ENCODE measurements around the gene CCDC187.
A peak's percentile ranks its signal among the peaks of the same experiment; 100 is the strongest.
"Not testable (repeated sequence)": the region's sequence is repeated elsewhere in the genome, so short reads cannot be mapped to it uniquely, and the experiment has no call there.

CCDC187 gene

DNA sequence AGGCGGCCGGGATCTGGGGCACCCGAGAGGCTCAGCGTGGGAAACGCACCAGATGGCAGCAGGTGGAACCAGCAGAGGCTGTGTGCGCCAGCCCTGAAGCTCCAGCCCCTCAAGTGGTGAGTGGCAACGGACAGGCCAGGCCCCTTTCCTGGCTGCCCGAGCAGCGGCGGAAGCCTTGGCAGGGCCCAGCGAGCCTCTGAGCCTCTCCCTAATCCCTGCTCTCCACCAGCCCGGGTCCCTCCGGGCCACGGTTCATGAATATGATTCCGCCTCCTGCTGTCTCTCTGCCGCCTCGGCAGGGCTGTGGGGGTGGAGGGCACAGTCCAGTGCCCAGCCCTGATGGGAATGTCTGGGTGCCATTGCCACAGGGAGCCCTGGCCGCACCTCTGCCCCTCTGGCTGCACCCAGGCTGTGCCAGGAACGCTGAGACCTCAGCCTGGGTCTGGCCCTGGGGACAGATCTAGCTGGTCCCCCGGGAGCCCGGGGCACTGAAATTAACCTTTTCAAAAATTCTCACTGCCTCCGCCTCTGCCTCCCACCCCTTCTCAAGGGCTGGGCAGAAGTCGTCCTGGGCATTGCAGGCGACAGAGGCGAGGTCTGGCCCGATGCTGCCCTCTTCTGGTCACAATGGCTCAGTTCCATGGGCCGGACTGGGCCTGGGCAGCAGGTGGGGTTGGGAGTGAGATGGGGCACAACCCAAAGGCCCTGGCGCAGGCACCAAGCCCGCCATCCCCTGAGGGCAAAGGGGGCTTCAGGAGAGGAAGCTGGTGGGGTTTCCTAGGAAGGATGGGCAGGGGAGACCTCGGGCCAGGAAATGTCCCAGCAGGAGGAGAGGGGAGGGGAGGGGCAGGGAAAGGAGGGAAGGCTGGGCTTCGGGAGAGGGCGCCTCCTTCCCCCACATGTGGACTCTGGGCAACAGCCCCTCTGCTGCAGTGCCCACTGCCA is 20.3 kb downstream of the CCDC187 start:
- peak; percentile 38 for DNase-seq

GRCh38 chr9:136282272-136282861 is 21.5 kb downstream of the CCDC187 start:
- DNase-seq = no peak

GRCh38 chr9:136281421-136282271 is 22.2 kb downstream of the CCDC187 start:
- DNase-seq = no peak

- no peak for DNase-seq
Observed at GRCh38 chr9:136280535-136281315, 23.2 kb downstream of the CCDC187 start.

DNA sequence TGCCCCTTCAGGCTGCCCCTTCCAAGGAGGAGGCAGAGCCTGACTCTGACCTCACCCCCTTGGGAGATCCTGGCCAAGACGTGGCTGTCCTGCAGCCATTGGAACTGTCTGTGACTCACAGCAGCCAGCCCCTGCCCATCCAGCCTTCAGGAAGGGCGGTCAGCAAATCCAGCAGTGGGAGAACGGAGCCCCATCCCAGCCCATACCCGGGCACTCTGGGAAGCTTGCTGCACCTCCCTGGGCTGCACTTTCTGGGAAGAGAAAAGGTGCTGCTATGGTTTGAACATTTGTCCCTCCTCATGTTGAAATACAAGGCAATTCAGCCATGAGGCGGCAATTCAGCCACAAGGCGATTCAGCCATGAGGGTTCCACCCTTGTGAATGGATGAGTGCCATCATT is 24.4 kb downstream of the CCDC187 start:
- no peak for DNase-seq

DNA sequence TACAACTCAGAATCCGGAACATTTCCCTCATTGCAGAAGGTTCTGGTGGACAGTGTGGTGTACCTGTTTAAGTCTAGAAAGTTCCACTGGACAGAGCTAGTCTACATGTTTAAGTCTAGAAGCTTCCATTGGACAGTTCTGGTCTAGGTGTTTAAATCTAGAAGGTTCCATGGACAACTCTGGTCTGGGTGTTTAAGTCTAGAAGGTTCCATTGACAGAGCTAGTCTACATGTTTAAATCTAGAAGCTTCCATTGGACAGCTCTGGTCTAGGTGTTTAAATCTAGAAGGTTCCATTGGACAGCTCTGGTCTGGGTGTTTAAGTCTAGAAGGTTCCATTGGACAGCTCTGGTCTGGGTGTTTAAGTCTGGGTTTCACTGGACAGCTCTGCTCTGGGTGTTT is 25.0 kb downstream of the CCDC187 start:
- DNase-seq = no peak

- DNase-seq = no peak
Observed at GRCh38 chr9:136278221-136278620, 25.7 kb downstream of the CCDC187 start.

- no peak for DNase-seq
Observed at GRCh38 chr9:136277746-136278145, 26.1 kb downstream of the CCDC187 start.

GRCh38 chr9:136276716-136277115 is 27.2 kb downstream of the CCDC187 start:
- DNase-seq = no peak

DNA sequence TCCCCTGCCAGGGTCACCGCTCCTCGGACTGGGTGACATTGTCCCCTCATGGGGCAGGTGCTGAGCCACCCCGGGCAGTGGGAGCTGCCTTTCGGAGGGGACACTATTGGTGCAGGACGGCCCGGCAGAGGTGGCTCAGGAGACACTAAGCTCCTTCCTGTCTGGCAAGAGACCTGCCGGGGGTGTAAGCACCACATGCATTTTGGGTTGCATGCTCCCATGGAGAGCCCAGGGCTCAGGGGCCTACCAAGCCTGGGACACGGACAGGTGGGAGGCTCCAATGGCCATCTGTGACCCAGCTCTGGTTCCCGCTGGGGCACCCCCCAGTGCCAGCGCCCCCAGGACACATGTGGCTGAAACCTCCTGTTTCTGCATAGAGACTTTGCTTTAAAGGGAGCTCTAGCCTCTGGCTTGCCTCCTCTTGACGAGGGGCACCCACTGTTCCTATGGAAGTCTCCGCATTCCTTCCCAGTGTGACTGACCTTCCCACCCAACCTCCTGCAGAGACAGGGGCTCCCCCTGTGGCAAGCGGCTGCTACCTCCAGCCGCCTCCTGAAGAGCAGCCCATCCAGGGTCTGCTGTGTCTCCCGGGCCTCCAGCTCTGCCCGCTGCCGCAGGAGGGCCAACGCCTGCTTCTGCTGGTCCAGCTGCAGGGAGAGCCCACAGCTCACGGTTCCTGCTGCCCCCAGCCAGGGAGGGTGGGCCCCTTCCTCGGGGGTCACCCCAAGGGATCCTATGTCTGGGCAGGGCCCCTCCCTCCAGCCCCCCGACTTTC is 28.1 kb downstream of the CCDC187 start:
- DNase-seq = no peak

DNA sequence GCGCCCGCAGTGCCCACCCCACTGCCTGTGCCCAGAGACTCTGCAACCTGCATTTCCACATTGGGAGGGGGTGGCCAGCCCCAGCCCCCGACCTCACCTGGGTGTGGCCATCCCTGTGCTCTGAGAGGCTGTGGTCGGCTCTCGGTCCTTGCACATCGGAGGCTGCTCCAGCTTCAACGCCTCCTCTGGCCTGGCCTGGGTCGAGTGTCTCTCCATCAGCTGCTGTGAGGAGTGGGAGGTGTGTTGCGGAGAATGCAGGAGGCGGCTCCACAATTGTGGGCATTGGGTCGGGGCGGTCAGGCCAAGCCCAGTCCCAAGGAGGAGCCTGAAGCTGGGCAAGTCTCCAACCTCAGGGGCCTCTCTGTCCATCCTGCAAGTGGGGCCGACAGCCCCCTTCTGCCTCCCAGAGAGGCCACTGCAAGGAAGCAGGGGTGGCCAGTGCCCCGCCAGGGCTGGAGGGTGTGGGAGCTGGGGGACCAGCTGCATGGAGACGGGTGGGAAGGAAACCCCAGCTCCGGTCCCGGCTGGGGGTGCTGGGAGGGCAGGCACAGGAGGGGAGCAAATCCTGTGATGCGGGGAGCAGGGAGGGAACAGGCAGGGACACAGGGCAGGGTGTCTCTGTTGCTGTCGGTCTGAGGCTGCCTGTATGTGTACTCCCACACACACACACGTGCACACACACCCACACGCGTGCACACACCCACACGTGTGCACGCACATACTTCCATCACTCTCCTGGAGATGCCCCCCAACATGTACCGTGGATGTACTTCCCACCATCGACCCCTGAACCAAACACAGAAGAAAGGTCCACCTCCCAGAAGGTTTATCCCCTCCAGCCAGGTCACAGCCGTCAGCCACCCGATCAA is 28.9 kb downstream of the CCDC187 start:
- DNase-seq = no peak

- no peak for DNase-seq
Observed at GRCh38 chr9:136273921-136274785, 29.7 kb downstream of the CCDC187 start.

DNA sequence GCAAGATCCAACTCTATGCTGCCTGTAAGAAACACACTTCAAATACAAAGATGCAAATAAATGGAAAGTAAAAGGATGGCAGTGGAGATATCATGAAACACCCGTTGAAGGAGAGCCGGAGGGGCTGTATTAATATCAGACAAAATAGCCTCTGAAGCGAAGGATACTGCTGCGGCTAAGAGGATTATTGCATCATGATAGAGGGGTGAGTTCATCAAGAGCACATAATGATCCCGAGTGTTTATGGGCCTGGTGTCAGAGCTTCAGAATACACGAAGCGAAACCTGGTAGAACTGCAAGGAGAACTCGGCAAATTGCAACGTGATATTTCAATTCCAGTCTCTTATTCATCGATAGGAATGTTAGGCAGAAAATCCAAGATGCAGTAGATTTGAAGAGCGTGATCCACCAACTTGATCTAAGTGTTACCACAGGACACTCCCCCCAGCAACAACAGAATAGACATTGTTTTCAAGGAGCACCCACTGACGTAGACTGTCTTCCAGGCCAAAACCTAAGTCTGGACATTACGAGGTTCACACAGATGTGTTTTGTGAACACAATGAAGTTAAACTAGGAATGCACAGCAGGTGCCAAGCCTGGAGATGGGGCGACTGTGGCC is 30.5 kb downstream of the CCDC187 start:
- no peak for DNase-seq

DNA sequence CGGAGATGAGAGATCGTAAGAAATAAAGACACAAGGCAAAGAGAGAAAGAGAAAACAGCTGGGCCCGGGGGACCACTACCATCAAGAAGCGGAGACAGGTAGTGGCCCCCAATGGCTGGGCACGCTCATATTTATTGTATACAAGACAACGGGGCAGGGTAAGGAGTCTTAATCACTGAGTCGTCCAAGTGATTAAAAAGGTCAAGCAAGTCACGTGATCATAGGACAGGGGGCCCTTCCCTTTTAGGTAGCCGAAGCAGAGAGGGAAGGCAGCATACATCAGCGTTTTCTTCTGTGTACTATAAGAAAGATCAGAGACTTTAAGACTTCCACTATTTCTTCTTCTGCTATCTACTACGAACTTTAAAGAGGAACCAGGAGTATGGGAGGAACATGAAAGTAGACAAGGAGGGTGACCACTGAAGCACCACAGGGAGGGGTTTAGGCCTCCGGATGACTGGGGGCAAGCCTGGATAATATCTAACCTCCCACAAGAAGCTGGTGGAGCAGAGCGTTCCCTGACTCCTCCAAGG is 33.7 kb downstream of the CCDC187 start:
- no peak for DNase-seq

GRCh38 chr9:136268735-136269134 is 35.2 kb downstream of the CCDC187 start:
- no peak for DNase-seq

GRCh38 chr9:136268318-136268717 is 35.6 kb downstream of the CCDC187 start:
- DNase-seq = no peak

GRCh38 chr9:136267261-136268111 is 36.4 kb downstream of the CCDC187 start:
- no peak for DNase-seq

GRCh38 chr9:136266641-136267040 is 37.3 kb downstream of the CCDC187 start:
- not testable (repeated sequence) for DNase-seq

Measured in NCI-H2227 treated with DMSO at 0.1 percent for 48 hours (cell line).